ENCODE measurements around the gene ZNF19. TPM values are rescaled to one million over a fixed set of nuclear protein-coding genes. Genes with fewer than 3 reads are reported as not detected.

The ZNF19 gene
- total and polyA plus RNA-seq, 9 of the 15 experiments (the other 6 are each of a cell fraction or from before 2014, with no cell fraction given), result 1.2 to 2.8 (median 1.8) TPM

DNA sequence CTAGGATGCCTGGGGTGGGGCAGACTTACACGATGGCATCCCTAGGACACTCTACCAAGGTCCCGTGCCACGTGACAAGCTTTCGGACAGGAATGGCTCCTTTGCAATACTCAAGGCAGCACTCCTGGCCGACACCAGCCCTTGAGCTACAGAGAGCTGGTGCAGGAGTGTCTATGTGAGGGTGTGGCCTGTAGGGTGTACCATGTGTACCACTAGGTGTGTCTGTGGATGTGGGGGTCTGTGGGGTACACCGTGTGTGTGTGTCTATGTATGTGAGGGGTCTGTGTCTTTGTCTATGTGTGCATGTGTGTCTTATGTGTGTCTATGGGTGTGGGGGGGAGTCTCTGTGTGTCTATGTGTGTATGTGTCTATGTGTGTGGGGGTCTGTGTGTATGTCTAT lies 45.4 kb downstream of the ZNF19 start:
- no peak overlapping the region for H3K4me2 ChIP-seq (ENCODE audit: insufficient read depth, low read length)
- no peaks in the 10 kb centered on the region for H3K9me1 ChIP-seq (ENCODE audit: control insufficient read depth, insufficient read depth, low read length)
- no peak overlapping the region for H2AFZ ChIP-seq (ENCODE audit: low read depth, low read length)
- no peaks in the 10 kb centered on the region for H3K79me2 ChIP-seq (ENCODE audit: control insufficient read depth, insufficient read depth, low read length)
- 0 out of 2 replicates have a peak, but pooled peaks have one; percentile 18 for TF ChIP-seq ELF4 (CRISPR knock-in tag; IDR thresholded peaks at IDR 0.05)
- TF ChIP-seq CBFA2T3 (IDR thresholded peaks at IDR 0.05), result no peak
- H3K27me3 ChIP-seq (ENCODE audit: control insufficient read depth in 2 of 2, insufficient read depth in 2 of 2, low read length in 2 of 2), result peaks cover 3 to 8% of the 10 kb centered on the region in 2 experiments; a peak in 4 of 5 replicates
- ATAC-seq (no peak), FAIRE-seq (no peak), DNase-seq (ENCODE audit: extremely low read depth in 1 of 4, low spot score in 3 of 4) (no peak)
- H3K9me3 ChIP-seq (replicated peaks; ENCODE audit: control insufficient read depth, insufficient read depth, low read depth, low read length), result peaks cover 12% of the 10 kb centered on the region
- WGBS (ENCODE audit: insufficient coverage, low coverage, missing lambda C conversion rate), result 15% methylated on average over 6 of the region's 6 CpGs
- no peaks in the 10 kb centered on the region for H4K20me1 ChIP-seq (replicated peaks; ENCODE audit: control insufficient read depth, insufficient read depth, low read length)
- H3K27ac ChIP-seq (ENCODE audit: extremely low read depth, low read depth, low read length), result no peak overlapping the region
- no TSS peak for BruUV-seq (replicated peaks)
- H3K4me1 ChIP-seq (replicated peaks in 1 of 2; ENCODE audit: control insufficient read depth in 2 of 2, insufficient read depth in 2 of 2, low read length in 2 of 2), result peaks cover 0 to 8% of the 10 kb centered on the region in 2 experiments; a peak in 2 of 5 replicates
- H3K4me3 ChIP-seq, result no peak overlapping the region
- ChIA-PET POLR2A (no interaction called here), CTCF (ENCODE audit: low intra/inter-chr PET ratio) (no interaction called here)
- H3K36me3 ChIP-seq (ENCODE audit: control insufficient read depth, insufficient read depth, low read length), result peaks cover 7% of the 10 kb centered on the region
- in situ Hi-C loops (cut with MboI), result no loop called here
- intact Hi-C loops (cut with micrococcal nuclease), result no loop called here
- H3K9ac ChIP-seq (ENCODE audit: insufficient read depth in 1 of 2, low read depth in 2 of 2, low read length in 2 of 2), result no peak overlapping the region

DNA sequence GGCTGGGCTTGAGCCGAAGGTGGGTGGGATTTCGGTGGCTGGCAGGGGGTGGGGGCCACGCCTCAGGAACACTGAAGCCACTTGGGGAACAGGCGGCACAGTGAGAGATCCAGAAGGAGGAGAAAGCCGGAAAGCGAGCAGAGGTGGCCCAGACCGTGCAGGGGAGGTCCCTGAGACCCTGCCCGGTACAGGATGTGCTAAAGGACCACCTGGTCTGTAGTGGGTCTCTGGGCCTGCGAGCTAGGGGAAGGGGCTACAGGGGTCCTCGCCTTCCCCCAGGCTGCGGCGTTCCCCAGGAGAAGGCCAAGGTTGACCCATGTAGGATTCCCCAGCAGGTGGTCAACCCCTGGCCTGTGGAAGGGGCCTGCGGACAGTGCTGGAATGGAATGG lies 47.1 kb downstream of the ZNF19 start, which contains the start of gene TLE7:
TLE7 (minus strand) TSS at position 4 of the 390 bp plus-strand sequence. CDS start 8,730 bp downstream, outside the sequence.
- DNase-seq (ENCODE audit: extremely low read depth in 1 of 4, low spot score in 3 of 4) (no peak), FAIRE-seq (no peak), ATAC-seq (no peak)
- H3K9ac ChIP-seq (ENCODE audit: insufficient read depth in 1 of 2, low read depth in 2 of 2, low read length in 2 of 2), result no peak within 1 kb of the TSS
- ChIA-PET POLR2A (no interaction called here), CTCF (ENCODE audit: low intra/inter-chr PET ratio) (interaction anchor here (2.1 kb wide), 1 partner anchor 58 kb away, joined by 14 read pairs; no protein-coding TSS in a partner anchor)
- no peaks in the 10 kb centered on the region for H3K36me3 ChIP-seq (ENCODE audit: control insufficient read depth, insufficient read depth, low read length)
- H3K9me3 ChIP-seq (replicated peaks; ENCODE audit: control insufficient read depth, insufficient read depth, low read depth, low read length), result peaks cover 2% of the 10 kb centered on the region; the same call in 1 of the 2 replicates
- WGBS (ENCODE audit: insufficient coverage, low coverage, missing lambda C conversion rate), result 45% methylated on average over 7 of the region's 13 CpGs
- BruUV-seq (replicated peaks), result no TSS peak
- no peak within 1 kb of the TSS for H3K27ac ChIP-seq (ENCODE audit: extremely low read depth, low read depth, low read length)
- no peaks in the 10 kb centered on the region for H3K79me2 ChIP-seq (ENCODE audit: control insufficient read depth, insufficient read depth, low read length)
- TF ChIP-seq NELFE (IDR thresholded peaks at IDR 0.05; ENCODE audit: insufficient read depth, insufficient read length) (no peak), CREM (IDR thresholded peaks at IDR 0.05; ENCODE audit: low read depth) (no peak), HDAC3 (IDR thresholded peaks at IDR 0.05; ENCODE audit: borderline replicate concordance, partially characterized antibody) (no peak), CHD1 (IDR thresholded peaks at IDR 0.05; ENCODE audit: low read length) (no peak)
- TF ChIP-seq, protein P1, sequence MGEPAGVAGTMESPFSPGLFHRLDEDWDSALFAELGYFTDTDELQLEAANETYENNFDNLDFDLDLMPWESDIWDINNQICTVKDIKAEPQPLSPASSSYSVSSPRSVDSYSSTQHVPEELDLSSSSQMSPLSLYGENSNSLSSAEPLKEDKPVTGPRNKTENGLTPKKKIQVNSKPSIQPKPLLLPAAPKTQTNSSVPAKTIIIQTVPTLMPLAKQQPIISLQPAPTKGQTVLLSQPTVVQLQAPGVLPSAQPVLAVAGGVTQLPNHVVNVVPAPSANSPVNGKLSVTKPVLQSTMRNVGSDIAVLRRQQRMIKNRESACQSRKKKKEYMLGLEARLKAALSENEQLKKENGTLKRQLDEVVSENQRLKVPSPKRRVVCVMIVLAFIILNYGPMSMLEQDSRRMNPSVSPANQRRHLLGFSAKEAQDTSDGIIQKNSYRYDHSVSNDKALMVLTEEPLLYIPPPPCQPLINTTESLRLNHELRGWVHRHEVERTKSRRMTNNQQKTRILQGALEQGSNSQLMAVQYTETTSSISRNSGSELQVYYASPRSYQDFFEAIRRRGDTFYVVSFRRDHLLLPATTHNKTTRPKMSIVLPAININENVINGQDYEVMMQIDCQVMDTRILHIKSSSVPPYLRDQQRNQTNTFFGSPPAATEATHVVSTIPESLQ (CRISPR knock-in tag; IDR thresholded peaks at IDR 0.05), result no peak
- TF ChIP-seq, protein P2, sequence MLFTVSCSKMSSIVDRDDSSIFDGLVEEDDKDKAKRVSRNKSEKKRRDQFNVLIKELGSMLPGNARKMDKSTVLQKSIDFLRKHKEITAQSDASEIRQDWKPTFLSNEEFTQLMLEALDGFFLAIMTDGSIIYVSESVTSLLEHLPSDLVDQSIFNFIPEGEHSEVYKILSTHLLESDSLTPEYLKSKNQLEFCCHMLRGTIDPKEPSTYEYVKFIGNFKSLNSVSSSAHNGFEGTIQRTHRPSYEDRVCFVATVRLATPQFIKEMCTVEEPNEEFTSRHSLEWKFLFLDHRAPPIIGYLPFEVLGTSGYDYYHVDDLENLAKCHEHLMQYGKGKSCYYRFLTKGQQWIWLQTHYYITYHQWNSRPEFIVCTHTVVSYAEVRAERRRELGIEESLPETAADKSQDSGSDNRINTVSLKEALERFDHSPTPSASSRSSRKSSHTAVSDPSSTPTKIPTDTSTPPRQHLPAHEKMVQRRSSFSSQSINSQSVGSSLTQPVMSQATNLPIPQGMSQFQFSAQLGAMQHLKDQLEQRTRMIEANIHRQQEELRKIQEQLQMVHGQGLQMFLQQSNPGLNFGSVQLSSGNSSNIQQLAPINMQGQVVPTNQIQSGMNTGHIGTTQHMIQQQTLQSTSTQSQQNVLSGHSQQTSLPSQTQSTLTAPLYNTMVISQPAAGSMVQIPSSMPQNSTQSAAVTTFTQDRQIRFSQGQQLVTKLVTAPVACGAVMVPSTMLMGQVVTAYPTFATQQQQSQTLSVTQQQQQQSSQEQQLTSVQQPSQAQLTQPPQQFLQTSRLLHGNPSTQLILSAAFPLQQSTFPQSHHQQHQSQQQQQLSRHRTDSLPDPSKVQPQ (CRISPR knock-in tag; IDR thresholded peaks at IDR 0.05; ENCODE audit: borderline replicate concordance), result no peak
- TF ChIP-seq, protein P3, sequence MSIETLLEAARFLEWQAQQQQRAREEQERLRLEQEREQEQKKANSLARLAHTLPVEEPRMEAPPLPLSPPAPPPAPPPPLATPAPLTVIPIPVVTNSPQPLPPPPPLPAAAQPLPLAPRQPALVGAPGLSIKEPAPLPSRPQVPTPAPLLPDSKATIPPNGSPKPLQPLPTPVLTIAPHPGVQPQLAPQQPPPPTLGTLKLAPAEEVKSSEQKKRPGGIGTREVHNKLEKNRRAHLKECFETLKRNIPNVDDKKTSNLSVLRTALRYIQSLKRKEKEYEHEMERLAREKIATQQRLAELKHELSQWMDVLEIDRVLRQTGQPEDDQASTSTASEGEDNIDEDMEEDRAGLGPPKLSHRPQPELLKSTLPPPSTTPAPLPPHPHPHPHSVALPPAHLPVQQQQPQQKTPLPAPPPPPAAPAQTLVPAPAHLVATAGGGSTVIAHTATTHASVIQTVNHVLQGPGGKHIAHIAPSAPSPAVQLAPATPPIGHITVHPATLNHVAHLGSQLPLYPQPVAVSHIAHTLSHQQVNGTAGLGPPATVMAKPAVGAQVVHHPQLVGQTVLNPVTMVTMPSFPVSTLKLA (conservative IDR thresholded peaks at IDR 0.05), result no peak
- intact Hi-C loops (cut with micrococcal nuclease) (no loop called here), in situ Hi-C loops (cut with MboI) (no loop called here)
- peaks cover 10% of the 10 kb centered on the region in 2 experiments; a peak in 4 of 5 replicates for H3K27me3 ChIP-seq (ENCODE audit: control insufficient read depth in 2 of 2, insufficient read depth in 2 of 2, low read length in 2 of 2)
- no peaks in the 10 kb centered on the region for H3K9me1 ChIP-seq (ENCODE audit: control insufficient read depth, insufficient read depth, low read length)
- H4K20me1 ChIP-seq (replicated peaks; ENCODE audit: control insufficient read depth, insufficient read depth, low read length), result no peaks in the 10 kb centered on the region
- H3K4me3 ChIP-seq, result no peak within 1 kb of the TSS
- no peak within 1 kb of the TSS for H2AFZ ChIP-seq (ENCODE audit: low read depth, low read length)
- H3K4me1 ChIP-seq (replicated peaks in 1 of 2; ENCODE audit: control insufficient read depth in 2 of 2, insufficient read depth in 2 of 2, low read length in 2 of 2), result peaks cover 0 to 8% of the 10 kb centered on the region in 2 experiments; a peak in 2 of 5 replicates
- H3K4me2 ChIP-seq (ENCODE audit: insufficient read depth, low read length), result no peak within 1 kb of the TSS
